K562 (cell line): ENCODE results near the gene CIB1. TPM values are rescaled to one million over a fixed set of nuclear protein-coding genes. Genes with fewer than 3 reads are reported as not detected.

Source experiments
- ATAC-seq: fragments of 200-7000 bp; cut with Tn5 transposase; 3 replicates; pipeline ENCODE4 v1.9.1; 2020; ENCODE audit warnings: moderate library complexity
- BruUV-seq: library from RNA; stranded (reverse); fragments of 400-500 nt; replicated peaks from 2 replicates; lab custom pipeline; 2021; lab: Mats Ljungman, UMichigan
- CTCF ChIA-PET: fragments of 300-600 bp; formaldehyde crosslinking; extraction: SDS; loops from one replicate; lab custom pipeline; 2021; ENCODE audit warnings: low intra/inter-chr PET ratio; lab: Yijun Ruan, JAX
- POLR2A ChIA-PET: fragments of 300-600, 350-650 bp; sonication (Branson Sonifier 250); formaldehyde crosslinking; extraction: SDS; loops from one replicate; lab custom pipeline; 2021; ENCODE audit warnings: antibody characterized with exemption, inconsistent platforms; lab: Yijun Ruan, JAX
- DNase-seq, 4 experiments: peaks; one replicate each; pipeline versions ENCODE4 v3.0.0 to v3.0.0-alpha.2; 2011 to 2018; ENCODE audit warnings: low spot score in 3 of 4, mixed read lengths in 3 of 4; ENCODE audit errors: extremely low read depth in 1 of 4
- FAIRE-seq: peaks from 2 replicates; lab custom pipeline; 2011; peaks lifted over from hg19 to GRCh38; lab: Jason Lieb, UNC
- H2AFZ ChIP-seq: 2 replicates; pipeline ENCODE4 v1.6.0; 2011; ENCODE audit warnings: low read depth, low read length, control low read depth, inconsistent platforms
- H3K27ac ChIP-seq: fragments of 200-600 bp; 3 replicates; pipeline ENCODE4 v1.8.0; 2011; ENCODE audit warnings: low read depth, mild to moderate bottlenecking, control low read depth, inconsistent platforms, low read length, moderate library complexity, mixed read lengths; ENCODE audit errors: extremely low read depth
- H3K27me3 ChIP-seq, 2 experiments: fragments of 300-600 bp in 1 of 2; 2 replicates in 1 of 2; 3 replicates in 1 of 2; pipeline versions ENCODE4 v1.6.0 to v1.8.0; 2011; ENCODE audit warnings: inconsistent platforms in 2 of 2, low read length in 2 of 2, mild to moderate bottlenecking in 1 of 2, mixed read lengths in 1 of 2, moderate library complexity in 1 of 2; ENCODE audit not compliant: control insufficient read depth in 2 of 2, insufficient read depth in 2 of 2
- H3K36me3 ChIP-seq: fragments of 300-600 bp; 3 replicates; pipeline ENCODE4 v1.8.0; 2011; ENCODE audit warnings: mild to moderate bottlenecking, low read length, inconsistent platforms; ENCODE audit not compliant: control insufficient read depth, insufficient read depth
- H3K4me1 ChIP-seq, 2 experiments: fragments of 200-600 bp in 1 of 2; replicated peaks in 1 of 2; 2 replicates in 1 of 2; 3 replicates in 1 of 2; pipeline versions ENCODE4 v1.5.1 to v1.8.0; 2011; ENCODE audit warnings: inconsistent platforms in 2 of 2, low read length in 2 of 2, mild to moderate bottlenecking in 1 of 2, mixed read lengths in 1 of 2, moderate library complexity in 1 of 2; ENCODE audit not compliant: control insufficient read depth in 2 of 2, insufficient read depth in 2 of 2
- H3K4me2 ChIP-seq: 2 replicates; pipeline ENCODE4 v1.6.1; 2011; ENCODE audit warnings: low read length, control low read depth, inconsistent platforms, mixed read lengths; ENCODE audit not compliant: insufficient read depth
- H3K4me3 ChIP-seq: fragments of 200-600 bp; sonication (generic), shearing (Covaris generic); 2 replicates; pipeline ENCODE4 v1.5.1; 2016; ENCODE audit warnings: control low read depth, inconsistent platforms
- H3K79me2 ChIP-seq: fragments of 200-600 bp; 3 replicates; pipeline ENCODE4 v1.8.0; 2011; ENCODE audit warnings: low read length, inconsistent platforms; ENCODE audit not compliant: control insufficient read depth, insufficient read depth
- H3K9ac ChIP-seq, 2 experiments: 2 replicates each; pipeline versions ENCODE4 v1.6.0 to v1.6.1; 2011; ENCODE audit warnings: low read depth in 2 of 2, low read length in 2 of 2, control low read depth in 1 of 2, inconsistent platforms in 1 of 2, mild to moderate bottlenecking in 1 of 2, mixed read lengths in 1 of 2; ENCODE audit not compliant: insufficient read depth in 1 of 2
- H3K9me1 ChIP-seq: one replicate; pipeline ENCODE4 v1.6.0; 2011; ENCODE audit warnings: inconsistent platforms, mild to moderate bottlenecking, low read length, moderate library complexity; ENCODE audit not compliant: control insufficient read depth, insufficient read depth
- H3K9me3 ChIP-seq: replicated peaks from 2 replicates; pipeline ENCODE4 v1.5.1; 2011; ENCODE audit warnings: low read depth, low read length, inconsistent platforms; ENCODE audit not compliant: control insufficient read depth, insufficient read depth
- H4K20me1 ChIP-seq: replicated peaks from 2 replicates; pipeline ENCODE4 v1.6.1; 2011; ENCODE audit warnings: low read length, inconsistent platforms, mixed read lengths; ENCODE audit not compliant: control insufficient read depth, insufficient read depth
- CCNT2 ChIP-seq: IDR thresholded peaks from 2 replicates; pipeline ENCODE4 v1.6.1; 2011; ENCODE audit warnings: borderline replicate concordance, low read depth, mild to moderate bottlenecking, moderate library complexity, mixed read lengths, low read length; ENCODE audit not compliant: insufficient read length; ENCODE audit errors: extremely low read depth
- CREBBP ChIP-seq: IDR thresholded peaks from one replicate; pipeline ENCODE4 v1.6.1; 2012; ENCODE audit warnings: low read depth, mild to moderate bottlenecking, control low read depth, inconsistent platforms, low read length
- NFYB ChIP-seq: IDR thresholded peaks from 2 replicates; pipeline ENCODE4 v1.6.1; 2011; ENCODE audit warnings: mild to moderate bottlenecking, moderate library complexity; ENCODE audit not compliant: insufficient read length; ENCODE audit errors: extremely low read depth
- NR0B1 ChIP-seq: fragments of 450-650 bp; IDR thresholded peaks from one replicate; pipeline ENCODE4 v1.6.1; 2018; ENCODE audit warnings: mild to moderate bottlenecking, moderate library complexity; ENCODE audit not compliant: partially characterized antibody
- POU5F1 ChIP-seq: fragments of 150-350 bp; IDR thresholded peaks from 2 replicates; pipeline ENCODE4 v1.6.1; 2014; ENCODE audit warnings: borderline replicate concordance, low read length, low read depth, mild to moderate bottlenecking; ENCODE audit not compliant: partially characterized antibody
- ZBTB43 ChIP-seq: sonication (generic); formaldehyde crosslinking; IDR thresholded peaks from 2 replicates; pipeline ENCODE4 v1.8.0; 2023; ENCODE audit warnings: mild to moderate bottlenecking, missing genetic modification reagents
- ZNF217 ChIP-seq: sonication (generic); formaldehyde crosslinking; IDR thresholded peaks from 2 replicates; pipeline ENCODE4 v1.8.0; 2022; ENCODE audit warnings: mild to moderate bottlenecking, missing genetic modification reagents
- WGBS: fragments of 100-300 bp; shearing (Covaris generic); methylation state at CpG from one replicate; pipeline ENCODE4 v1.1.6; 2016; ENCODE audit warnings: low coverage, mixed read lengths; ENCODE audit not compliant: insufficient coverage; ENCODE audit errors: missing lambda C conversion rate; 5-methylcytosine and 5-hydroxymethylcytosine counted together
- in situ Hi-C: fragments of 300-500 bp; cut with MboI; formaldehyde crosslinking; loops from 4 replicates; pipeline ENCODE4 v1.15.0; 2018; ENCODE audit warnings: inconsistent platforms, mixed read lengths
- intact Hi-C: fragments of 100-400 bp; cut with micrococcal nuclease; formaldehyde crosslinking; loops from 2 replicates; pipeline ENCODE4 v1.14.2; 2022
- polyA plus RNA-seq, 8 experiments: library from polyadenylated mRNA; depleted of rRNA in 4 of 8; stranded (reverse) in 5 of 8; unstranded in 3 of 8; fragments of >200 nt; fragmentation: Nextera tagmentation in 2 of 8; fragmentation: Illumina TruSeq in 1 of 8; extraction: Ambion mirVana in 2 of 8; extraction: Trizol in 1 of 8; gene quantifications; 2 replicates each; pipeline versions ENCODE4 v1.2.1 to v1.2.3, GENCODE V29; 2011 to 2014; ENCODE audit warnings: inconsistent platforms in 1 of 8, missing spikeins in 1 of 8
- total RNA-seq, 7 experiments: library from RNA; depleted of rRNA in 6 of 7; stranded (reverse); fragments of >200 nt in 6 of 7; fragmentation: Illumina TruSeq in 2 of 7; extraction: Trizol in 2 of 7; gene quantifications; 2 replicates each; pipeline versions ENCODE4 v1.2.1 to v1.2.3, GENCODE V29; 2011 to 2021; ENCODE audit warnings: low replicate concordance in 1 of 7

CIB1 gene
- total and polyA plus RNA-seq, 9 of the 15 experiments (the other 6 are each of a cell fraction or from before 2014, with no cell fraction given), result 14.9 to 136 (median 64.5) TPM

GRCh38 chr15:90259524-90259923 is 25.8 kb upstream of the CIB1 start:
- CTCF ChIA-PET, result no interaction called here

DNA sequence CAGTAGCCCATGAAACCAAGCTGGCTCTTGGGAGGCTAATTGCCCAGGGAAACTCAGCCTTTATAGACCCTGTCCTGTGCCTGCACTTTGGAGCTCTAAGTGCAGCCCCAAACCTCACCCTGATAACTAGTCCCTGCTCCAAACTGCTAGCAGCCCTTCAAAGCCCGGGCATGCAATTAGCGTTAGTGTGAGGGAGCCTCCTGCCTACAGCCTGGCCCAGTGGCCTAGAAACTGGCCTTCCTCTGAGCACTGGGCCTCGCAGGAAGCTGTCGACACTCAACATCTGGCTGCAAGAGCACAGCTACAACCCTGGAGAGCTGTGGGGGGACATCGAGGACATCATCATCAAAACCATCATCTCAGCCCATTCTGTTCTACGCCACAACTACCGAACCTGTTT is 24.0 kb upstream of the CIB1 start:
- H3K36me3 ChIP-seq, result no peaks in the 10 kb centered on the region
- peak overlapping the region in 1 of 2 experiments; percentile 50; a peak in 1 of 4 replicates for H3K9ac ChIP-seq
- H3K9me3 ChIP-seq, result no peaks in the 10 kb centered on the region
- H3K4me3 ChIP-seq, result no peak overlapping the region
- BruUV-seq, result no TSS peak
- FAIRE-seq (no peak), DNase-seq (no peak), ATAC-seq (no peak; the same call in 2 of the 3 replicates)
- no peak overlapping the region for H2AFZ ChIP-seq
- no peak overlapping the region for H3K4me2 ChIP-seq
- no peaks in the 10 kb centered on the region; a peak in 1 of 5 replicates for H3K4me1 ChIP-seq
- H3K79me2 ChIP-seq, result no peaks in the 10 kb centered on the region
- ChIA-PET CTCF (no interaction called here), POLR2A (interaction anchor here (0.6 to 0.9 kb wide), 5 partner anchors 9 to 174 kb away, joined by 3 read pairs; no protein-coding TSS in a partner anchor)
- WGBS, result 41% methylated on average over 6 of the region's 7 CpGs
- no peak overlapping the region for H3K27ac ChIP-seq
- in situ Hi-C loops, result no loop called here
- no peaks in the 10 kb centered on the region for H3K9me1 ChIP-seq
- intact Hi-C loops, result no loop called here
- 0 out of 5 replicates have a peak, but pooled peaks cover 0 to 4% of the 10 kb centered on the region in 2 experiments for H3K27me3 ChIP-seq
- no peaks in the 10 kb centered on the region for H4K20me1 ChIP-seq
- TF ChIP-seq ZBTB43, result no peak
- no peak for TF ChIP-seq ZNF217 (CRISPR knock-in tag)
- TF ChIP-seq NR0B1, result no peak
- TF ChIP-seq POU5F1, result no peak

More at GRCh38 chr15:90259524-90259923, 25.8 kb upstream of the CIB1 start:
- H3K4me3 ChIP-seq, result no peak overlapping the region
- no peak overlapping the region for H2AFZ ChIP-seq
- intact Hi-C loops, result no loop called here
- H3K4me2 ChIP-seq, result no peak overlapping the region
- no TSS peak for BruUV-seq
- ATAC-seq (no peak), DNase-seq (no peak), FAIRE-seq (no peak)
- H3K9ac ChIP-seq, result no peak overlapping the region
- WGBS, result 40% methylated on average over 5 of the region's 5 CpGs
- H4K20me1 ChIP-seq, result no peaks in the 10 kb centered on the region
- H3K9me1 ChIP-seq, result no peaks in the 10 kb centered on the region
- 0 out of 5 replicates have a peak, but pooled peaks cover 0 to 4% of the 10 kb centered on the region in 2 experiments for H3K27me3 ChIP-seq
- POLR2A ChIA-PET, result interaction anchor here (0.7 kb wide), 1 partner anchor 380 kb away, joined by 3 read pairs; no protein-coding TSS in a partner anchor
- H3K36me3 ChIP-seq, result no peaks in the 10 kb centered on the region
- no peak for TF ChIP-seq CREBBP
- TF ChIP-seq CCNT2, result no peak
- TF ChIP-seq NFYB, result no peak
- in situ Hi-C loops, result no loop called here
- H3K27ac ChIP-seq, result no peak overlapping the region
- peaks cover 3% of the 10 kb centered on the region; the same call in 2 of the 3 replicates for H3K79me2 ChIP-seq
- peaks cover 0 to 4% of the 10 kb centered on the region in 2 experiments; a peak in 3 of 5 replicates for H3K4me1 ChIP-seq
- H3K9me3 ChIP-seq, result no peaks in the 10 kb centered on the region
